T-cell (primary cell): ENCODE data around the gene NCF2. TPM values are rescaled to one million over a fixed set of nuclear protein-coding genes. Genes with fewer than 3 reads are reported as not detected.

Experiments used
- ATAC-seq, 4 experiments: fragments of 200-7000 bp in 3 of 4; fragments of 150-1000 bp in 1 of 4; cut with Tn5 transposase; replicated peaks in 1 of 4; 1 replicate in 3 of 4; 2 replicates in 1 of 4; pipeline ENCODE4 v1.10.0; 2021; ENCODE audit warnings: moderate library complexity in 3 of 4, mild to moderate bottlenecking in 2 of 4, moderate number of reproducible peaks in 1 of 4
- CTCF ChIA-PET, 2 donors: fragments of 300-600 bp; sonication (Branson Sonifier 250); formaldehyde crosslinking; loops; one replicate each; lab custom pipeline; 2022; ENCODE audit warnings: antibody characterized with exemption in 2 of 2; lab: Charles Lee
- POLR2A ChIA-PET, 2 donors: fragments of 300-600 bp; sonication (Branson Sonifier 250); formaldehyde crosslinking; loops; one replicate each; lab custom pipeline; 2022; ENCODE audit warnings: antibody characterized with exemption in 2 of 2; lab: Charles Lee
- DNase-seq, 35 experiments: peaks; one replicate each; pipeline versions ENCODE4 v3.0.0 to v3.0.0-alpha.2; 2013 to 2023
- H3K27ac ChIP-seq: one replicate; pipeline ENCODE4 v1.5.1; 2013; ENCODE audit warnings: low read length
- H3K27me3 ChIP-seq, 2 experiments: replicated peaks in 1 of 2; 1 replicate in 1 of 2; 2 replicates in 1 of 2; pipeline versions ENCODE4 v1.6.1 to v1.7.0; 2013; ENCODE audit warnings: low read length in 1 of 2, mixed read lengths in 1 of 2; ENCODE audit not compliant: control insufficient read depth in 2 of 2, insufficient read depth in 2 of 2; ENCODE audit errors: extremely low read depth in 1 of 2
- H3K36me3 ChIP-seq, 2 donors: 1 replicate in 1 of 2; 2 replicates in 1 of 2; pipeline versions ENCODE4 v1.6.1 to v1.7.0; 2013; ENCODE audit warnings: low read length in 1 of 2; ENCODE audit not compliant: control insufficient read depth in 2 of 2, insufficient read depth in 1 of 2; ENCODE audit errors: extremely low read depth in 1 of 2
- H3K4me1 ChIP-seq, 2 experiments: 1 replicate in 1 of 2; 2 replicates in 1 of 2; pipeline versions ENCODE4 v1.6.1 to v1.7.0; 2013; ENCODE audit warnings: low read length in 2 of 2, mixed read lengths in 1 of 2; ENCODE audit not compliant: insufficient read depth in 2 of 2, control insufficient read depth in 1 of 2; ENCODE audit errors: extremely low read depth in 1 of 2
- H3K4me3 ChIP-seq, 2 donors: 1 replicate in 1 of 2; 2 replicates in 1 of 2; pipeline versions ENCODE4 v1.5.1 to v1.7.0; 2013; ENCODE audit warnings: mild to moderate bottlenecking in 2 of 2, low read length in 1 of 2, moderate library complexity in 1 of 2; ENCODE audit not compliant: control insufficient read depth in 1 of 2; ENCODE audit errors: extremely low read depth in 1 of 2
- H3K9me3 ChIP-seq: 2 replicates; pipeline ENCODE4 v1.7.0; 2013
- H3K27ac Mint-ChIP-seq, 2 donors: one replicate each; pipeline ENCODE4 v1.8.0; 2020 to 2021; ENCODE audit warnings: mild to moderate bottlenecking in 2 of 2, mixed read lengths in 2 of 2
- H3K27me3 Mint-ChIP-seq, 2 donors: one replicate each; pipeline ENCODE4 v1.8.0; 2021 to 2022; ENCODE audit warnings: mixed read lengths in 2 of 2
- H3K36me3 Mint-ChIP-seq: one replicate; pipeline ENCODE4 v1.8.0; 2021; ENCODE audit warnings: mixed read lengths
- H3K4me1 Mint-ChIP-seq, 3 donors: one replicate each; pipeline ENCODE4 v1.8.0; 2020 to 2022; ENCODE audit warnings: mixed read lengths in 3 of 3, mild to moderate bottlenecking in 1 of 3
- H3K4me3 Mint-ChIP-seq, 3 donors: one replicate each; pipeline ENCODE4 v1.8.0; 2020 to 2022; ENCODE audit warnings: mild to moderate bottlenecking in 3 of 3, mixed read lengths in 3 of 3, moderate library complexity in 3 of 3
- H3K9me3 Mint-ChIP-seq, 3 donors: one replicate each; pipeline ENCODE4 v1.8.0; 2020 to 2022; ENCODE audit warnings: mixed read lengths in 3 of 3
- WGBS: methylation state at CpG from one replicate; pipeline ENCODE4 v1.1.5; 2013; ENCODE audit warnings: missing lambda C conversion rate; ENCODE audit not compliant: insufficient coverage; 5-methylcytosine and 5-hydroxymethylcytosine counted together
- total RNA-seq, 35 experiments: library from RNA in 6 of 35; stranded (reverse) in 6 of 35; fragments of 120-200 nt in 1 of 35; gene quantifications; one replicate each; pipeline versions ENCODE4 v1.2.1 to v1.2.4 and lab custom pipeline; 2013 to 2026

The NCF2 gene
- total RNA-seq, 5 donors from 2014 or later (not counting 1 experiment from before 2014, with no cell fraction given): 2.9 to 8.7 (median 4.0) TPM

GRCh38 chr1:183517401-183517800 lies 72.9 kb downstream of the NCF2 start:
- WGBS: no CpG with 5 or more reads among the region's 6 CpGs
- no peaks in the 10 kb centered on the region for H3K27me3 ChIP-seq
- H3K36me3 Mint-ChIP-seq: peaks cover 55% of the 10 kb centered on the region
- peaks cover 10 to 15% (median 11%) of the 10 kb centered on the region in 3 donors for H3K4me1 Mint-ChIP-seq
- no peak for ATAC-seq
- ChIA-PET POLR2A (no interaction called here), CTCF (interaction anchor here in 1 of 2 donors (0.6 to 1.5 kb wide), 2 partner anchors 23 to 45 kb away, joined by 3 read pairs; partner anchors contain the start of gene SMG7)
- no peak overlapping the region for H3K4me3 ChIP-seq
- H3K4me3 Mint-ChIP-seq: no peak overlapping the region
- no peak overlapping the region for H3K27ac Mint-ChIP-seq
- no peak overlapping the region for H3K27ac ChIP-seq
- no peak for DNase-seq
- no peaks in the 10 kb centered on the region for H3K27me3 Mint-ChIP-seq
- H3K4me1 ChIP-seq: no peaks in the 10 kb centered on the region
- no peaks in the 10 kb centered on the region for H3K9me3 ChIP-seq
- peaks cover 0 to 29% of the 10 kb centered on the region in 2 donors for H3K36me3 ChIP-seq
- no peaks in the 10 kb centered on the region for H3K9me3 Mint-ChIP-seq

- no CpG with 5 or more reads among the region's 2 CpGs for WGBS
- no peak overlapping the region for H3K4me3 ChIP-seq
- H3K9me3 ChIP-seq: no peaks in the 10 kb centered on the region
- H3K27ac Mint-ChIP-seq: no peak overlapping the region
- H3K9me3 Mint-ChIP-seq: no peaks in the 10 kb centered on the region
- CTCF ChIA-PET: no interaction called here
- H3K4me1 Mint-ChIP-seq: peaks cover 16 to 19% (median 17%) of the 10 kb centered on the region in 3 donors
- H3K4me1 ChIP-seq: no peaks in the 10 kb centered on the region
- H3K27me3 ChIP-seq: no peaks in the 10 kb centered on the region
- peaks cover 50% of the 10 kb centered on the region for H3K36me3 Mint-ChIP-seq
- H3K36me3 ChIP-seq: peaks cover 0 to 26% of the 10 kb centered on the region in 2 donors
- DNase-seq: no peak
- H3K27me3 Mint-ChIP-seq: no peaks in the 10 kb centered on the region
- POLR2A ChIA-PET: no interaction called here
- ATAC-seq: no peak
- H3K27ac ChIP-seq: no peak overlapping the region
- H3K4me3 Mint-ChIP-seq: no peak overlapping the region
Measured at GRCh38 chr1:183516725-183517124, 73.5 kb downstream of the NCF2 start.

GRCh38 chr1:183515002-183515689 lies 75.1 kb downstream of the NCF2 start:
- H3K4me3 Mint-ChIP-seq: no peak overlapping the region
- Histone ChIP-seq H3K36me3 (peaks cover 0 to 17% of the 10 kb centered on the region in 2 donors), H3K27me3 (no peaks in the 10 kb centered on the region), H3K4me3 (no peak overlapping the region), H3K9me3 (no peaks in the 10 kb centered on the region), H3K27ac (no peak overlapping the region), H3K4me1 (no peaks in the 10 kb centered on the region)
- no peak for ATAC-seq
- peaks cover 24 to 25% (median 25%) of the 10 kb centered on the region in 3 donors for H3K4me1 Mint-ChIP-seq
- no peak for DNase-seq
- no peaks in the 10 kb centered on the region for H3K9me3 Mint-ChIP-seq
- no CpG with 5 or more reads among the region's 2 CpGs for WGBS
- H3K36me3 Mint-ChIP-seq: peaks cover 40% of the 10 kb centered on the region
- H3K27ac Mint-ChIP-seq: no peak overlapping the region
- H3K27me3 Mint-ChIP-seq: no peaks in the 10 kb centered on the region
- ChIA-PET POLR2A (interaction anchor here in 1 of 2 donors (0.6 kb wide), 1 partner anchor 229 kb away, joined by 5 read pairs; no protein-coding TSS in a partner anchor), CTCF (interaction anchor here in 1 of 2 donors (0.7 kb wide), 2 partner anchors 24 to 184 kb away, joined by 4 to 7 read pairs; no protein-coding TSS in a partner anchor)

GRCh38 chr1:183514235-183514634 lies 76.0 kb downstream of the NCF2 start:
- peaks cover 0 to 17% of the 10 kb centered on the region in 2 donors for H3K36me3 ChIP-seq
- no peaks in the 10 kb centered on the region for H3K4me1 ChIP-seq
- no peak overlapping the region for H3K27ac ChIP-seq
- Mint-ChIP-seq H3K27me3 (no peaks in the 10 kb centered on the region), H3K4me1 (peaks cover 25 to 32% (median 27%) of the 10 kb centered on the region in 3 donors), H3K4me3 (no peak overlapping the region), H3K9me3 (no peaks in the 10 kb centered on the region), H3K27ac (no peak overlapping the region), H3K36me3 (peaks cover 35% of the 10 kb centered on the region)
- no peak for ATAC-seq
- no CpG with 5 or more reads among the region's 1 CpG for WGBS
- CTCF ChIA-PET: no interaction called here
- no peaks in the 10 kb centered on the region for H3K27me3 ChIP-seq
- POLR2A ChIA-PET: no interaction called here
- DNase-seq: no peak
- H3K9me3 ChIP-seq: no peaks in the 10 kb centered on the region
- no peak overlapping the region for H3K4me3 ChIP-seq

- Mint-ChIP-seq H3K4me3 (no peak overlapping the region), H3K27ac (no peak overlapping the region), H3K9me3 (no peaks in the 10 kb centered on the region), H3K4me1 (peaks cover 25 to 45% (median 36%) of the 10 kb centered on the region in 3 donors), H3K27me3 (no peaks in the 10 kb centered on the region), H3K36me3 (peaks cover 26% of the 10 kb centered on the region)
- no peak for ATAC-seq
- WGBS: no CpG with 5 or more reads among the region's 2 CpGs
- POLR2A ChIA-PET: no interaction called here
- CTCF ChIA-PET: no interaction called here
- no peak for DNase-seq
- H3K4me1 ChIP-seq: no peaks in the 10 kb centered on the region
- H3K27ac ChIP-seq: no peak overlapping the region
- H3K9me3 ChIP-seq: no peaks in the 10 kb centered on the region
- H3K36me3 ChIP-seq: peaks cover 0 to 12% of the 10 kb centered on the region in 2 donors
- no peak overlapping the region for H3K4me3 ChIP-seq
- no peaks in the 10 kb centered on the region for H3K27me3 ChIP-seq
Measured at GRCh38 chr1:183512450-183512849, 77.8 kb downstream of the NCF2 start.

GRCh38 chr1:183508694-183509093 lies 81.6 kb downstream of the NCF2 start:
- CTCF ChIA-PET: interaction anchor here in 1 of 2 donors (1.0 to 1.2 kb wide), 2 partner anchors 10 to 39 kb away, joined by 3 read pairs; no protein-coding TSS in a partner anchor
- H3K27ac ChIP-seq: no peak overlapping the region
- H3K4me1 Mint-ChIP-seq: peaks cover 19 to 37% (median 29%) of the 10 kb centered on the region in 3 donors
- DNase-seq (no peak), ATAC-seq (no peak)
- H3K4me1 ChIP-seq: peaks cover 0 to 12% of the 10 kb centered on the region in 2 experiments
- H3K9me3 Mint-ChIP-seq: no peaks in the 10 kb centered on the region
- H3K36me3 ChIP-seq: peaks cover 0 to 2% of the 10 kb centered on the region in 2 donors
- H3K27ac Mint-ChIP-seq: peak overlapping the region in 1 of 2 donors; percentile 30
- no peak overlapping the region for H3K4me3 ChIP-seq
- no peaks in the 10 kb centered on the region for H3K36me3 Mint-ChIP-seq
- H3K27me3 ChIP-seq: no peaks in the 10 kb centered on the region
- POLR2A ChIA-PET: interaction anchor here in 1 of 2 donors (1.2 kb wide), 1 partner anchor 16 kb away, joined by 8 read pairs; no protein-coding TSS in a partner anchor
- no peak overlapping the region for H3K4me3 Mint-ChIP-seq
- WGBS: no CpG with 5 or more reads among the region's 1 CpG
- no peaks in the 10 kb centered on the region for H3K27me3 Mint-ChIP-seq
- no peaks in the 10 kb centered on the region for H3K9me3 ChIP-seq
